T-cell (primary cell): ENCODE data around the gene BCAS4. TPM values are rescaled to one million over a fixed set of nuclear protein-coding genes. Genes with fewer than 3 reads are reported as not detected.

ENCODE experiments used
- ATAC-seq, 4 experiments: fragments of 200-7000 bp in 3 of 4; fragments of 150-1000 bp in 1 of 4; cut with Tn5 transposase; replicated peaks in 1 of 4; 1 replicate in 3 of 4; 2 replicates in 1 of 4; pipeline ENCODE4 v1.10.0; 2021; ENCODE audit warnings: moderate library complexity in 3 of 4, mild to moderate bottlenecking in 2 of 4, moderate number of reproducible peaks in 1 of 4
- CTCF ChIA-PET, 2 donors: fragments of 300-600 bp; sonication (Branson Sonifier 250); formaldehyde crosslinking; loops; one replicate each; lab custom pipeline; 2022; ENCODE audit warnings: antibody characterized with exemption in 2 of 2; lab: Charles Lee
- POLR2A ChIA-PET, 2 donors: fragments of 300-600 bp; sonication (Branson Sonifier 250); formaldehyde crosslinking; loops; one replicate each; lab custom pipeline; 2022; ENCODE audit warnings: antibody characterized with exemption in 2 of 2; lab: Charles Lee
- DNase-seq, 35 experiments: peaks; one replicate each; pipeline versions ENCODE4 v3.0.0 to v3.0.0-alpha.2; 2013 to 2023
- H3K27ac ChIP-seq: one replicate; pipeline ENCODE4 v1.5.1; 2013; ENCODE audit warnings: low read length
- H3K27me3 ChIP-seq, 2 experiments: replicated peaks in 1 of 2; 1 replicate in 1 of 2; 2 replicates in 1 of 2; pipeline versions ENCODE4 v1.6.1 to v1.7.0; 2013; ENCODE audit warnings: low read length in 1 of 2, mixed read lengths in 1 of 2; ENCODE audit not compliant: control insufficient read depth in 2 of 2, insufficient read depth in 2 of 2; ENCODE audit errors: extremely low read depth in 1 of 2
- H3K36me3 ChIP-seq, 2 donors: 1 replicate in 1 of 2; 2 replicates in 1 of 2; pipeline versions ENCODE4 v1.6.1 to v1.7.0; 2013; ENCODE audit warnings: low read length in 1 of 2; ENCODE audit not compliant: control insufficient read depth in 2 of 2, insufficient read depth in 1 of 2; ENCODE audit errors: extremely low read depth in 1 of 2
- H3K4me1 ChIP-seq, 2 experiments: 1 replicate in 1 of 2; 2 replicates in 1 of 2; pipeline versions ENCODE4 v1.6.1 to v1.7.0; 2013; ENCODE audit warnings: low read length in 2 of 2, mixed read lengths in 1 of 2; ENCODE audit not compliant: insufficient read depth in 2 of 2, control insufficient read depth in 1 of 2; ENCODE audit errors: extremely low read depth in 1 of 2
- H3K4me3 ChIP-seq, 2 donors: 1 replicate in 1 of 2; 2 replicates in 1 of 2; pipeline versions ENCODE4 v1.5.1 to v1.7.0; 2013; ENCODE audit warnings: mild to moderate bottlenecking in 2 of 2, low read length in 1 of 2, moderate library complexity in 1 of 2; ENCODE audit not compliant: control insufficient read depth in 1 of 2; ENCODE audit errors: extremely low read depth in 1 of 2
- H3K9me3 ChIP-seq: 2 replicates; pipeline ENCODE4 v1.7.0; 2013
- H3K27ac Mint-ChIP-seq, 2 donors: one replicate each; pipeline ENCODE4 v1.8.0; 2020 to 2021; ENCODE audit warnings: mild to moderate bottlenecking in 2 of 2, mixed read lengths in 2 of 2
- H3K27me3 Mint-ChIP-seq, 2 donors: one replicate each; pipeline ENCODE4 v1.8.0; 2021 to 2022; ENCODE audit warnings: mixed read lengths in 2 of 2
- H3K36me3 Mint-ChIP-seq: one replicate; pipeline ENCODE4 v1.8.0; 2021; ENCODE audit warnings: mixed read lengths
- H3K4me1 Mint-ChIP-seq, 3 donors: one replicate each; pipeline ENCODE4 v1.8.0; 2020 to 2022; ENCODE audit warnings: mixed read lengths in 3 of 3, mild to moderate bottlenecking in 1 of 3
- H3K4me3 Mint-ChIP-seq, 3 donors: one replicate each; pipeline ENCODE4 v1.8.0; 2020 to 2022; ENCODE audit warnings: mild to moderate bottlenecking in 3 of 3, mixed read lengths in 3 of 3, moderate library complexity in 3 of 3
- H3K9me3 Mint-ChIP-seq, 3 donors: one replicate each; pipeline ENCODE4 v1.8.0; 2020 to 2022; ENCODE audit warnings: mixed read lengths in 3 of 3
- WGBS: methylation state at CpG from one replicate; pipeline ENCODE4 v1.1.5; 2013; ENCODE audit warnings: missing lambda C conversion rate; ENCODE audit not compliant: insufficient coverage; 5-methylcytosine and 5-hydroxymethylcytosine counted together
- total RNA-seq, 35 experiments: library from RNA in 6 of 35; stranded (reverse) in 6 of 35; fragments of 120-200 nt in 1 of 35; gene quantifications; one replicate each; pipeline versions ENCODE4 v1.2.1 to v1.2.4 and lab custom pipeline; 2013 to 2026

The BCAS4 gene
- total RNA-seq, 5 donors from 2014 or later (not counting 1 experiment from before 2014, with no cell fraction given), result 26.3 to 49.8 (median 31.3) TPM

- H3K9me3 Mint-ChIP-seq, result no peaks in the 10 kb centered on the region
- H3K9me3 ChIP-seq, result no peaks in the 10 kb centered on the region
- DNase-seq (no peak), ATAC-seq (no peak)
- H3K27me3 Mint-ChIP-seq, result no peaks in the 10 kb centered on the region
- ChIA-PET POLR2A (no interaction called here), CTCF (interaction anchor here in 1 of 2 donors (0.8 kb wide), 1 partner anchor 27 kb away, joined by 3 read pairs; no protein-coding TSS in a partner anchor)
- H3K27me3 ChIP-seq, result no peaks in the 10 kb centered on the region
- peaks cover 0 to 10% of the 10 kb centered on the region in 2 donors for H3K36me3 ChIP-seq
- peaks cover 7 to 43% of the 10 kb centered on the region in 2 experiments for H3K4me1 ChIP-seq
- no peak overlapping the region for H3K27ac Mint-ChIP-seq
- no peak overlapping the region for H3K27ac ChIP-seq
- 89% methylated on average over 11 of the region's 16 CpGs for WGBS
- H3K4me3 Mint-ChIP-seq, result no peak overlapping the region
- H3K4me3 ChIP-seq, result no peak overlapping the region
- H3K4me1 Mint-ChIP-seq, result peaks cover 38 to 53% (median 49%) of the 10 kb centered on the region in 3 donors
- H3K36me3 Mint-ChIP-seq, result peaks cover 25% of the 10 kb centered on the region
Observed at GRCh38 chr20:50820515-50821256, 25.8 kb downstream of the BCAS4 start.

GRCh38 chr20:50821257-50821921 is 26.5 kb downstream of the BCAS4 start:
- Mint-ChIP-seq H3K36me3 (peaks cover 28% of the 10 kb centered on the region), H3K4me1 (peaks cover 35 to 49% (median 44%) of the 10 kb centered on the region in 3 donors), H3K27me3 (no peaks in the 10 kb centered on the region), H3K4me3 (no peak overlapping the region), H3K27ac (no peak overlapping the region), H3K9me3 (no peaks in the 10 kb centered on the region)
- Histone ChIP-seq H3K27me3 (no peaks in the 10 kb centered on the region), H3K4me1 (peaks cover 7 to 36% of the 10 kb centered on the region in 2 experiments), H3K9me3 (no peaks in the 10 kb centered on the region), H3K4me3 (no peak overlapping the region), H3K27ac (no peak overlapping the region), H3K36me3 (peaks cover 0 to 10% of the 10 kb centered on the region in 2 donors)
- CTCF ChIA-PET, result interaction anchor here in 1 of 2 donors (0.8 kb wide), 1 partner anchor 27 kb away, joined by 3 read pairs; no protein-coding TSS in a partner anchor
- WGBS, result 71% methylated on average over 6 of the region's 8 CpGs
- POLR2A ChIA-PET, result no interaction called here
- DNase-seq (no peak), ATAC-seq (no peak)

GRCh38 chr20:50821994-50822393 is 27.1 kb downstream of the BCAS4 start:
- ATAC-seq, result no peak
- Mint-ChIP-seq H3K27me3 (no peaks in the 10 kb centered on the region), H3K4me3 (no peak overlapping the region), H3K36me3 (peaks cover 30% of the 10 kb centered on the region), H3K27ac (peak overlapping the region in 1 of 2 donors; percentile 1), H3K4me1 (peaks cover 33 to 47% (median 42%) of the 10 kb centered on the region in 3 donors), H3K9me3 (no peaks in the 10 kb centered on the region)
- Histone ChIP-seq H3K4me1 (peaks cover 7 to 35% of the 10 kb centered on the region in 2 experiments), H3K4me3 (no peak overlapping the region), H3K27ac (no peak overlapping the region), H3K27me3 (no peaks in the 10 kb centered on the region), H3K9me3 (no peaks in the 10 kb centered on the region), H3K36me3 (peaks cover 0 to 10% of the 10 kb centered on the region in 2 donors)
- WGBS, result 79% methylated on average over 6 of the region's 7 CpGs
- DNase-seq, result no peak
- POLR2A ChIA-PET, result no interaction called here
- CTCF ChIA-PET, result interaction anchor here in 1 of 2 donors (0.7 kb wide), 1 partner anchor 133 kb away, joined by 3 read pairs; no protein-coding TSS in a partner anchor

GRCh38 chr20:50823319-50823718 is 28.5 kb downstream of the BCAS4 start:
- Histone ChIP-seq H3K27ac (no peak overlapping the region), H3K36me3 (peaks cover 0 to 13% of the 10 kb centered on the region in 2 donors), H3K4me3 (no peak overlapping the region), H3K27me3 (no peaks in the 10 kb centered on the region), H3K9me3 (no peaks in the 10 kb centered on the region), H3K4me1 (peaks cover 0 to 24% of the 10 kb centered on the region in 2 experiments)
- Mint-ChIP-seq H3K4me3 (no peak overlapping the region), H3K27ac (no peak overlapping the region), H3K27me3 (no peaks in the 10 kb centered on the region), H3K9me3 (no peaks in the 10 kb centered on the region), H3K36me3 (peaks cover 37% of the 10 kb centered on the region), H3K4me1 (peaks cover 19 to 34% (median 30%) of the 10 kb centered on the region in 3 donors)
- CTCF ChIA-PET, result interaction anchor here in 1 of 2 donors (0.6 kb wide), 1 partner anchor 49 kb away, joined by 3 read pairs; no protein-coding TSS in a partner anchor
- DNase-seq (no peak), ATAC-seq (no peak)
- no CpG with 5 or more reads among the region's 6 CpGs for WGBS
- POLR2A ChIA-PET, result no interaction called here

GRCh38 chr20:50824137-50824536 is 29.3 kb downstream of the BCAS4 start:
- Histone ChIP-seq H3K27me3 (no peaks in the 10 kb centered on the region), H3K4me3 (no peak overlapping the region), H3K9me3 (no peaks in the 10 kb centered on the region), H3K27ac (no peak overlapping the region), H3K36me3 (peaks cover 0 to 18% of the 10 kb centered on the region in 2 donors), H3K4me1 (peaks cover 0 to 16% of the 10 kb centered on the region in 2 experiments)
- H3K4me3 Mint-ChIP-seq, result no peak overlapping the region
- WGBS, result 94% methylated on average over 3 of the region's 3 CpGs
- no peaks in the 10 kb centered on the region for H3K27me3 Mint-ChIP-seq
- no peaks in the 10 kb centered on the region for H3K9me3 Mint-ChIP-seq
- H3K4me1 Mint-ChIP-seq, result peaks cover 13 to 30% (median 26%) of the 10 kb centered on the region in 3 donors
- H3K36me3 Mint-ChIP-seq, result peaks cover 33% of the 10 kb centered on the region
- no peak for ATAC-seq
- CTCF ChIA-PET, result interaction anchor here (0.5 to 1.0 kb wide), 3 partner anchors 31 to 50 kb away, joined by 3 to 6 read pairs (median 3); no protein-coding TSS in a partner anchor
- no peak overlapping the region for H3K27ac Mint-ChIP-seq
- no peak for DNase-seq
- POLR2A ChIA-PET, result no interaction called here

- H3K27ac Mint-ChIP-seq, result no peak overlapping the region
- H3K36me3 Mint-ChIP-seq, result peaks cover 28% of the 10 kb centered on the region
- Histone ChIP-seq H3K4me3 (no peak overlapping the region), H3K27ac (no peak overlapping the region), H3K27me3 (no peaks in the 10 kb centered on the region), H3K4me1 (peaks cover 0 to 4% of the 10 kb centered on the region in 2 experiments), H3K36me3 (peaks cover 0 to 15% of the 10 kb centered on the region in 2 donors), H3K9me3 (no peaks in the 10 kb centered on the region)
- no peak overlapping the region for H3K4me3 Mint-ChIP-seq
- no peaks in the 10 kb centered on the region for H3K27me3 Mint-ChIP-seq
- WGBS, result 100% methylated on average over 1 of the region's 2 CpGs
- POLR2A ChIA-PET, result no interaction called here
- no peaks in the 10 kb centered on the region for H3K9me3 Mint-ChIP-seq
- peaks cover 0 to 10% (median 10%) of the 10 kb centered on the region in 3 donors for H3K4me1 Mint-ChIP-seq
- ATAC-seq (no peak), DNase-seq (no peak)
- CTCF ChIA-PET, result no interaction called here
Observed at GRCh38 chr20:50826121-50826520, 31.3 kb downstream of the BCAS4 start.
